BLaER1 treated with 17β-estradiol and CSF1 and Interleukin-3, amounts not matched to agents 10 nM and 100 nM (cell line): ENCODE measurements around the gene KLC1.

Source experiments
- H3K27ac ChIP-seq, 11 experiments: shearing (Covaris generic); formaldehyde crosslinking; 2 replicates each; pipeline ENCODE4 v1.8.1; 2022
- H3K27me3 ChIP-seq, 11 experiments: shearing (Covaris generic); formaldehyde crosslinking; 2 replicates each; pipeline ENCODE4 v1.8.1; 2022
- H3K36me3 ChIP-seq, 11 experiments: shearing (Covaris generic); formaldehyde crosslinking; 2 replicates each; pipeline ENCODE4 v1.8.1; 2022
- H3K4me1 ChIP-seq, 10 experiments: shearing (Covaris generic); formaldehyde crosslinking; 2 replicates each; pipeline ENCODE4 v1.8.1; 2022
- H3K4me2 ChIP-seq, 11 experiments: shearing (Covaris generic); formaldehyde crosslinking; 2 replicates each; pipeline ENCODE4 v1.8.1; 2022
- H3K4me3 ChIP-seq, 10 experiments: shearing (Covaris generic); formaldehyde crosslinking; 2 replicates each; pipeline ENCODE4 v1.8.1; 2022
- H3K9ac ChIP-seq, 11 experiments: shearing (Covaris generic); formaldehyde crosslinking; 2 replicates each; pipeline ENCODE4 v1.8.1; 2022
- H3K9me3 ChIP-seq, 11 experiments: shearing (Covaris generic); formaldehyde crosslinking; replicated peaks in 1 of 11; 2 replicates each; pipeline ENCODE4 v1.8.1; 2022
- H4K20me1 ChIP-seq, 11 experiments: shearing (Covaris generic); formaldehyde crosslinking; 2 replicates each; pipeline ENCODE4 v1.8.1; 2022
- Cebpa-rat ChIP-seq, 11 experiments: shearing (Covaris generic); IDR thresholded peaks; 2 replicates each; pipeline ENCODE4 v1.8.1; 2022

KLC1 gene

DNA sequence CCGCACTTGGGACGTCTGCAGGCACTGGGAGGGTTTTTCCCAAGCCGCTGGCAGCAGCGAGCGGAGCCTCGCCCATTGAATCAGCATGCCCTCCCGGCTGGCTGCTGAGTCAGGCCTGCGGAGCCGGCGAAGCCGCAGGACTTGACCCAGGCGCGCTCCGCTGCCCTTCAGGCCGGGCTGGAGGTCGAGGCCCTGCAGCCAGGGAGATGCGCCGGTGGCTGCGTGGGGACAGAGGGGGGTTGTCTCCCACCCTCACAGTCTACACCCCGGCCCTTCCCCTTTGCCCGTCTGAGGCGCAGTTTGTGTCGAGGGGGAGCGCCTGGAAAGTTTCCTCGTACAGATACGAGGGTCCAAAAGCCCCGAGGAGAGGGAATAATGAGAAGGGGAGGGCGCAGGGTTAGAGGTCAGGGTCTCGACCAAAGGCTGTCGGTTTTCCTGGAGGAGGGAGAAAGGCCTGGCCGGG lies 759 bp upstream of the KLC1 start:
- peak overlapping the region; percentile 89 to 98 (median 95) for H3K27ac ChIP-seq
- peaks cover 35 to 55% (median 37%) of the 10 kb centered on the region in 11 experiments for H4K20me1 ChIP-seq
- H3K4me1 ChIP-seq, result peaks cover 62 to 83% (median 69%) of the 10 kb centered on the region in 10 experiments
- no peaks in the 10 kb centered on the region for H3K9me3 ChIP-seq
- peak overlapping the region; percentile 86 to 99 (median 98) for H3K4me3 ChIP-seq
- peak overlapping the region; percentile 90 to 98 (median 96) for H3K9ac ChIP-seq
- peaks cover 4 to 28% (median 19%) of the 10 kb centered on the region in 11 experiments; a peak in 21 of 22 replicates for H3K36me3 ChIP-seq
- peak overlapping the region; percentile 80 to 99 (median 95) for H3K4me2 ChIP-seq
- H3K27me3 ChIP-seq, result no peaks in the 10 kb centered on the region
- TF ChIP-seq Cebpa-rat (IDR thresholded peaks at IDR 0.05), result no peak

DNA sequence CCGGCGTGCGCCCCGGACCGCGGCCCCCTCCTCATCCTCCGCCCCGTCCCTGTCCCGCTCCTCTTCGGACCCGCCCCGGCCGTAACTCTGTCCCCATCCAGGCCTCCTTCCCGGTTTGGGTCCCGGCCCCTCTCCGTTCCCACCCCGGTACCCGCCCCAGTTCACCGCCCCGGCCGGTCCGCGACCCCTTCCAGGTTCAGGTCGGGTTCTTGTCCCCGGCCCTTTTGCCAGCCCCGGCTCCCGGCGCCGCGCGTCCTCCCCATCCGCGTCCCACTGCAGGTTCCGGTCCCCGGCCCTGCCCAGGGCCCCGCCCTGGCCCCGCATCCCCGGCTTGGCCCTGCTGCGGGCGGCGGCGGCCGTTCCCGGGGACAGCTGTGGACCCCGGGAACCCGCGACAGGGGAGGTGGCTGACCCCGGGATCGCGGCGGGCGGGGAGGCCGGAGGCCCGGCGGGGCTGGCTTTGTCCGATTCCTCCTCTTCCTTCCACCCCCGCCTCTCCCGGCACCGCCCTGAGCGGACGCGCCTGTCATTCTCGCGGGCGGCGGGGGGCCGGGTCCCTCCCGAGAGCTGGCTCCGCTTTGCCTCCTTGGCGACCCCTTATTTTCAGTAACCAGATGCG lies 601 bp downstream of the KLC1 start:
- Histone ChIP-seq H3K4me2 (peak overlapping the region; percentile 79 to 99 (median 96)), H3K9me3 (no peaks in the 10 kb centered on the region), H3K4me3 (peak overlapping the region; percentile 86 to 99 (median 98)), H3K4me1 (peaks cover 54 to 81% (median 68%) of the 10 kb centered on the region in 10 experiments), H3K9ac (peak overlapping the region; percentile 90 to 98 (median 96)), H3K36me3 (peaks cover 8 to 39% (median 27%) of the 10 kb centered on the region in 11 experiments; a peak in 21 of 22 replicates), H3K27me3 (no peaks in the 10 kb centered on the region), H4K20me1 (peaks cover 49 to 68% (median 51%) of the 10 kb centered on the region in 11 experiments), H3K27ac (peak overlapping the region; percentile 89 to 98 (median 95))
- TF ChIP-seq Cebpa-rat (IDR thresholded peaks at IDR 0.05), result no peak

DNA sequence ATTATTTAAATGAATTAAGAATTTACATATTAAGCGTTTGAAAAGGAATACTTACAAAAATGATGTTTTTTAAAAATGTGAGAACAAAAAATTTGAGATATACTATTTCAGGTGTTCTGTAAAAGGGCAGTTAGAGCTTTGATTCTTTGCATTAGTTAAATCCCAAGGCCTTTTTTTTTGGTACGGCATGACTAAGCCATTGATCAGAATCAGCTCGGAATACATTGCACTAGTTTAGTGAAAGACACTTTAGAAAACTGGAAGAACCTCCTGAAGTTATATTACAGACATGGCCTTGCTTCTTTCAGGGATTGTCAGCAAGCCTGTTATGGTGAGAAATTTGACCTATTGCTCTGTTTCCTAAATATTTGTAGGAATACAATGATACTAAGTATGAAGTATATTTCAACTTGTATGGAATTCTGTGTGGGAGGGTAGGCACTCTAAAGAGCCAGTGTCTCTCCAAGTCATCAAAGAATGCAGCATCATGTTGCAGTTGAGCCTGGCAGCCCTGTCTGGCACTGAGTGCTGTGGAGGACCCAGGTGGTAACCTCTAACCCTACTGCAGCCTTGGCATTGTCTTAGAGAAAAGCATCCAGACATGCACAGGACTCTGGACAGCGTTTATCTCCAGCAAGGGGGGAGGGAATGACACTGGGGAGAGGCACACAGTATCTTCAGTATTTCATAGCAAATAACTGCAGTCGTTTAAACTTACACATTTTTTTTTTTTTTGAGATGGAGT lies 1.5 kb downstream of the KLC1 start:
- Histone ChIP-seq H3K9me3 (no peaks in the 10 kb centered on the region), H3K4me1 (peaks cover 54 to 81% (median 68%) of the 10 kb centered on the region in 10 experiments), H4K20me1 (peaks cover 58 to 71% (median 60%) of the 10 kb centered on the region in 11 experiments), H3K27ac (peak overlapping the region in 6 of 11 experiments; percentile 89 to 97 (median 94); a peak in 7 of 22 replicates), H3K4me3 (peak overlapping the region; percentile 86 to 99 (median 98)), H3K9ac (peak overlapping the region; percentile 90 to 98 (median 96)), H3K27me3 (no peaks in the 10 kb centered on the region), H3K4me2 (peak overlapping the region; percentile 79 to 99 (median 95)), H3K36me3 (peaks cover 10 to 47% (median 27%) of the 10 kb centered on the region in 11 experiments; a peak in 21 of 22 replicates)
- no peak for TF ChIP-seq Cebpa-rat (IDR thresholded peaks at IDR 0.05)

DNA sequence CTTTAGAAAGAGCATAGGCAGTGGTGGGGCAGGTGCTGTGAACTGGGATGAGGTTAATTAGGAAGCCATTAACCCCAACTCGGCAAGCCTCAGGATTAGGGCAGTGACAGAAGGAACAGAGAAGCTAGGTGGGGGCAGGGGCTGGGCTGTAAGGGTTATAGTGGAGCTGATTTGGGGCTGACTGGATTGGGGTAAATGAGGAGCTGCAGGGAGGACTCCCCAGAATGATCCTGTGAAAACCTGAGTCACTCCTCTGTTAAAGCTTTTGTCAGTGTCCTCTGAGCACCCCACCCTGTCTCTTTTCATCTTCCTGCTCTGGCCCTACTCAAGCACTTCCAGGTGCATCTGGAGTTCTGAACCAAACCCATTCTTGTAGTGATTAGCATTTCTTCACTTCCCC lies 4.4 kb downstream of the KLC1 start:
- H3K4me2 ChIP-seq, result peak overlapping the region in 3 of 11 experiments; percentile 23 to 50 (median 37); a peak in 3 of 22 replicates
- peaks cover 51 to 83% (median 68%) of the 10 kb centered on the region in 10 experiments for H3K4me1 ChIP-seq
- peak overlapping the region in 2 of 11 experiments; percentile 20 to 45; a peak in 1 of 22 replicates for H3K9ac ChIP-seq
- no peak for TF ChIP-seq Cebpa-rat (IDR thresholded peaks at IDR 0.05)
- H4K20me1 ChIP-seq, result peaks cover 87 to 93% (median 89%) of the 10 kb centered on the region in 11 experiments
- H3K9me3 ChIP-seq, result peaks cover 0 to 12% (median 0%) of the 10 kb centered on the region in 11 experiments; a peak in 7 of 22 replicates
- H3K36me3 ChIP-seq, result peaks cover 28 to 72% (median 51%) of the 10 kb centered on the region in 11 experiments; a peak in 21 of 22 replicates
- no peaks in the 10 kb centered on the region for H3K27me3 ChIP-seq
- no peak overlapping the region for H3K27ac ChIP-seq
- no peak overlapping the region for H3K4me3 ChIP-seq

DNA sequence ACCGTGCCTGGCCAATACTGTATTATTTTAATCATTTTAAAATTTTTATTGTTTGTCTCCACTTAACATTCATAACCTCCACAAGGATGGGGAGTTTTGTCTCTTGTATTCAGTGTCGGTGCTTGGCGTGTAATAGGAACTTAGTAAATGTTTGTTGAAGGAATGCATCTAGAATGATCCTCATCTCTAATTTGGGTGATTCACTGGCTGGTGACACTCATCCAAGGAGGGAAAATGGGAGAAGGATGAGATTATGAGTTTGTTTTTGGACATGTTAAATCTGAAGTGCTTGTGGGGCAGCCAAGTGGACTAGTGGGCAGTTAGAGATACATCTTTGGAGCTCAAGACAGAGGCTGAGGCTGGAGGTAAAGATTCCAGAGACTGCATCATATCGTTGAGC lies 5.1 kb downstream of the KLC1 start:
- H3K27ac ChIP-seq, result no peak overlapping the region
- H3K36me3 ChIP-seq, result peaks cover 28 to 79% (median 56%) of the 10 kb centered on the region in 11 experiments; a peak in 21 of 22 replicates
- peaks cover 0 to 12% (median 0%) of the 10 kb centered on the region in 11 experiments; a peak in 7 of 22 replicates for H3K9me3 ChIP-seq
- no peak overlapping the region for H3K4me3 ChIP-seq
- peaks cover 94 to 100% (median 96%) of the 10 kb centered on the region in 11 experiments for H4K20me1 ChIP-seq
- no peak for TF ChIP-seq Cebpa-rat (IDR thresholded peaks at IDR 0.05)
- peaks cover 50 to 86% (median 67%) of the 10 kb centered on the region in 10 experiments for H3K4me1 ChIP-seq
- H3K27me3 ChIP-seq, result no peaks in the 10 kb centered on the region
- peak overlapping the region in 6 of 11 experiments; percentile 13 to 49 (median 42); a peak in 7 of 22 replicates for H3K4me2 ChIP-seq
- peak overlapping the region in 2 of 11 experiments; percentile 12 to 59; a peak in 4 of 22 replicates for H3K9ac ChIP-seq

DNA sequence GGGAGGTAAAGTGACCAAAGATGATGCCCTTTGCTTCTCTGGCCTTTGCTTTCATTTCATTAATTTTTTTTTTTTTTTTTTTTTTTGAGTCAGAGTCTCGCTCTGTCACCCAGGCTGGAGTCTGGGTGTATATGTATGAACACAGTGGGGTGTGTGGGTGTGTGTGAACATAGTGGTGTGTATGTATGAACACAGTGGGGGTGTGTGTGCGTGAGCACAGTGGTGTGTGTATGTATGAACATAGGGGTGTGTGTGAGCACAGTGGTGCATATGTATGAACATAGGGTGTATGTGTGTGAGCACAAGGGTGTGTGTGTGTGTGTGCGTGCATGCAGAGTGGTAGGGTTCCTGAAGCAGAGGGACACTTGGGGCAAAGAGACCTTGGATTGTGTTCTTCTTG lies 9.6 kb downstream of the KLC1 start:
- no peak overlapping the region for H3K27ac ChIP-seq
- peaks cover 0 to 12% (median 3%) of the 10 kb centered on the region in 11 experiments; a peak in 7 of 22 replicates for H3K9me3 ChIP-seq
- no peak for TF ChIP-seq Cebpa-rat (IDR thresholded peaks at IDR 0.05)
- H3K4me2 ChIP-seq, result no peak overlapping the region
- peaks cover 42 to 68% (median 54%) of the 10 kb centered on the region in 10 experiments for H3K4me1 ChIP-seq
- H3K4me3 ChIP-seq, result no peak overlapping the region
- no peaks in the 10 kb centered on the region for H3K27me3 ChIP-seq
- peaks cover 89 to 100% (median 100%) of the 10 kb centered on the region in 11 experiments for H4K20me1 ChIP-seq
- H3K36me3 ChIP-seq, result peaks cover 23 to 82% (median 56%) of the 10 kb centered on the region in 11 experiments
- no peak overlapping the region; a peak in 1 of 22 replicates for H3K9ac ChIP-seq

DNA sequence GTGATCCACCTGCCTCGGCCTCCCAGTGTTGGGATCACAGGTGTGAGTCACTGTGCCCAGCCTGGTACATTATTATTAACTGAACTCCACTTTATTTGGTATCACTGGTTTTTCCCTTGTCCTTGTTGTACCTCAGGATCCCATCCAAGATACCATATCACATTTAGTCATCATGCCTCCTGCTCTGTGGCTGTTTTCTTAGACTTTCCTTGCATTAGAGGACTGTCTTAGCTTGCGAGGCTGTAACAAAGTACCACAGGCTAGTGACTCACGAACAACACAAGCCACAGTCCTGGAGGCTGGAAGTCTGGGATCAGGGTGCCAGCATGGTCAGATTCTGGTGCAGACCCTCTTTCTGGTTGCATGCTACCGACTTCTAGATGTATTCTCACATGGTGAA lies 12.2 kb downstream of the KLC1 start:
- no peak for TF ChIP-seq Cebpa-rat (IDR thresholded peaks at IDR 0.05)
- no peak overlapping the region for H3K27ac ChIP-seq
- no peak overlapping the region for H3K4me2 ChIP-seq
- H3K9ac ChIP-seq, result no peak overlapping the region; a peak in 1 of 22 replicates
- H3K36me3 ChIP-seq, result peaks cover 24 to 81% (median 62%) of the 10 kb centered on the region in 11 experiments
- H3K4me3 ChIP-seq, result no peak overlapping the region
- H3K9me3 ChIP-seq, result peaks cover 0 to 12% (median 3%) of the 10 kb centered on the region in 11 experiments; a peak in 7 of 22 replicates
- H3K4me1 ChIP-seq, result peaks cover 30 to 52% (median 38%) of the 10 kb centered on the region in 10 experiments
- H4K20me1 ChIP-seq, result peaks cover 85 to 100% (median 100%) of the 10 kb centered on the region in 11 experiments
- no peaks in the 10 kb centered on the region for H3K27me3 ChIP-seq

DNA sequence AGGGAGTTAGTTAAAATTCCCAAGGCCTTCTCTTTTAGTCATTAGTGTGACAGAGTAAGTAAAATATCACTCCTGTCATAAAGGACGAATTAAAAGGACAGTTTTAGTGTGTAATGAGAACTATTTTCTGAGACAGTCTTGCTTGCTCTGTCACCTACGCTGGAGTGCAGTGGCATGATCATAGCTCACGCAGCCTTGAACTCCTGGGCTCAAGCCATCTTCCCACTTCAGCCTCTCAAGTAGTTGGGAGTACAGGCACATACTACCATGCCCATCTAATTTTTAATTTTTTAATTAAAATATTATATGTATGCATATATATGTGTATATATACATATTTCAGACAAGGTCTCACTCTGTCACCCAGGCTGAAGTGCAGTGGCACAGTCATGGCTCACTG lies 17.2 kb downstream of the KLC1 start:
- Histone ChIP-seq H3K27me3 (no peaks in the 10 kb centered on the region), H3K4me3 (no peak overlapping the region), H3K27ac (no peak overlapping the region), H3K36me3 (peaks cover 16 to 77% (median 39%) of the 10 kb centered on the region in 11 experiments), H3K4me2 (no peak overlapping the region), H3K9me3 (0 out of 22 replicates have a peak, but pooled peaks cover 0 to 7% (median 0%) of the 10 kb centered on the region in 11 experiments), H4K20me1 (peaks cover 82 to 100% (median 100%) of the 10 kb centered on the region in 11 experiments), H3K9ac (no peak overlapping the region), H3K4me1 (peaks cover 12 to 27% (median 18%) of the 10 kb centered on the region in 10 experiments; a peak in 15 of 20 replicates)
- TF ChIP-seq Cebpa-rat (IDR thresholded peaks at IDR 0.05), result no peak
